NCI-H2107 (cell line): ENCODE data around the gene PHF13.
"Not testable (repeated sequence)": the region's sequence is repeated elsewhere in the genome, so short reads cannot be mapped to it uniquely, and the experiment has no call there.

Source experiments
- DNase-seq: peaks from one replicate; lab custom pipeline; 2025; lab: John Stamatoyannopoulos, UW

The PHF13 gene

GRCh38 chr1:6587261-6588005 is 26.1 kb upstream of the PHF13 start:
- DNase-seq: no peak

DNA sequence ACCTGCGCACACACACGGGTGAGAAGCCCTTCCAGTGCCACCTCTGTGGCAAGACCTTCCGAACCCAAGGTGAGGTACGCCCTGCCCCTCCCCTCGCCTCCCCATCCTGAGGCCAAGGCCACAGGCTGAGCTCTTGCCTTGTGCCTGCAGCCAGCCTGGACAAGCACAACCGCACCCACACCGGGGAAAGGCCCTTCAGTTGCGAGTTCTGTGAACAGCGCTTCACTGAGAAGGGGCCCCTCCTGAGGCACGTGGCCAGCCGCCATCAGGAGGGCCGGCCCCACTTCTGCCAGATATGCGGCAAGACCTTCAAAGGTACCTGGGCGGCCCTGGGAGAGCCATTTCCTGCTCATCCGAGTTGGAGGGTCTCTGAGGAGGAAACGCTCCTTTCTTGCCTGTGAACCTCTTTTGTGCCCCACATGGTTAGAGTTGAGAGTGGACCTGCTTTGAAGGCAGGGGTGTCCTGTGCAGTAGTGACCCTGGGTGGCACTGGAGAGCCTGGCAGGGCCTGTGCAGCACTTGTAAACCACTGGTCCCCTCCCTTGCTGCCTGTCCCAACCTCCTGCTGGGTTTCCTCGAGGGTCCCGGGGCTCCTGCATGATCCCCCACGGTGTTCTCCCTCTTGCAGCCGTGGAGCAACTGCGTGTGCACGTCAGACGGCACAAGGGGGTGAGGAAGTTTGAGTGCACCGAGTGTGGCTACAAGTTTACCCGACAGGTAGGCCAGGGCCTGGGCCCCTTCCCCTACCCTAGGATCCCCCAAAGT is 25.2 kb upstream of the PHF13 start:
- no peak for DNase-seq

DNA sequence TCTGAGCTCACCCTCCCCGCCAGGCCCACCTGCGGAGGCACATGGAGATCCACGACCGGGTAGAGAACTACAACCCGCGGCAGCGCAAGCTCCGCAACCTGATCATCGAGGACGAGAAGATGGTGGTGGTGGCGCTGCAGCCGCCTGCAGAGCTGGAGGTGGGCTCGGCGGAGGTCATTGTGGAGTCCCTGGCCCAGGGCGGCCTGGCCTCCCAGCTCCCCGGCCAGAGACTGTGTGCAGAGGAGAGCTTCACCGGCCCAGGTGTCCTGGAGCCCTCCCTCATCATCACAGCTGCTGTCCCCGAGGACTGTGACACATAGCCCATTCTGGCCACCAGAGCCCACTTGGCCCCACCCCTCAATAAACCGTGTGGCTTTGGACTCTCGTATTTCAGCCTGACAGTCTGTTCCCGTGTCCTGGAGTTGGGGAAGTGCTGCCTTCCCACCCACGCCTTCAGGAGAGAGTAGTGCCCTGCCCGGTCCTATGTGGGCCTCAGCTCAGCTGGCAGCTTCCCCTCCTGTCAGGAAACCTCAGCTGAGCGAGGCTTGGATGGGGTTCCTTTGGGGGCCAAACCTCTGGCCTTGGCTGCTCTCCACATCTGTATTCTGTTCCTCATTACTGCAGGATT is 24.5 kb upstream of the PHF13 start:
- DNase-seq: no peak

DNA sequence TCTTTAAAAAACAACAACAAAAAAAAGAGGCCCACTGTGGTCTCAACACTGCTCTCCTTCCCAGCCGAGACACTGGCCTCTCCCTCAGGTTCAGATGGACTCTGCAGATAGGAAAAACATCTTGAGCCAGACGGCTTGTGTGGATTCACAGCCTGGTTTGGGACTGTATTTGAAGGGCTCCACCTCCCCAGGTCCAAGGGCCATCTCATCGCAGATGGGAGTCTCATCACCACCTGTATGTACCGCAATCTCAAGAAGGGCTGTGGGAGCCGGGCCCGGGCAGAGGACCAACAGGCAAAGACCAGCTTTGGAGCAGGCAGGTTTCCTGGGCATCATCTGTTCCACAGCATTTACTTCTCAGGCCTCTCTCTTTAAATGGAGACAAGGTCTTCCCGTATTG is 23.5 kb upstream of the PHF13 start:
- DNase-seq: no peak

GRCh38 chr1:6591222-6591621 is 22.3 kb upstream of the PHF13 start:
- DNase-seq: no peak

- no peak for DNase-seq
Measured at GRCh38 chr1:6591644-6592043, 21.9 kb upstream of the PHF13 start.

DNA sequence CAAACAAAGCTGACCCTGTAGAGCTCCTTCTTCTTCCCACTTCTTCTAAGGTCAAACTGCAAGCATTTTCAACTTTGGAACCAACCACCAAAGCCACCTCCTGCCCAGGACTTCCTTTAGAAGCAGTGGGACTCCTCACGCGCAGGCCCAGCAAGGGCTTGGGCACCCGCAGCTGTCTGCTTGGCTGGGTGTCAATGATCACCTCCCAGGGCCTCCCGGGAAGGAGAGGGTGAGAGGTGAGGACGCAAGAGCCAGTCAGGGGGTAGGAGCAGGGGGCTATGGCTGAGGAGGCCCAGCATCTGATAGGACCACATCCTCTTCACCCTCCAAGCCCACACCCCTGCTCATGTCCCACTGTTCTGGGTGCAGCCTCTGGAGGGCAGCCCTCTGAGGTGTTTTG is 21.1 kb upstream of the PHF13 start:
- no peak for DNase-seq

- no peak for DNase-seq
Measured at GRCh38 chr1:6592865-6593593, 20.5 kb upstream of the PHF13 start.

DNA sequence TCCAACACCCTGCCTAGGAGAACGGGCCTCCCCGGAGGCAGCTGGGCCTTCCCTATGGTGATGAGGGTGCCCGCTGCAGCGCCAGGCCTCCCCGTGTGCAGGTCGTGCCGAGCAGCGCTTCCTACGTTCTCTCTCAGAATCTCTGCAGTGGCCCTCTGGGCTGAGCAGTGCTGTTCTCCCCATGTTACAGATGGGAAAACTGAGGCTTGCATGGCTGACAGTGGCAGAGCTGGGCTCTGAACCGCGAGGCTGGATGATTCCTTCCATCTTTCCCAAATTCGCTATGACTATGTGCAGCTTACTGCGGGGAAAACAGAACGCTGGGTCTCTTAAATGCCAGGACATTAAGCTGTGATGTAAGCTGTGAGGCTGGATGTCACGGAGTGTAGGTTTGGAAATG is 19.7 kb upstream of the PHF13 start:
- no peak for DNase-seq

DNA sequence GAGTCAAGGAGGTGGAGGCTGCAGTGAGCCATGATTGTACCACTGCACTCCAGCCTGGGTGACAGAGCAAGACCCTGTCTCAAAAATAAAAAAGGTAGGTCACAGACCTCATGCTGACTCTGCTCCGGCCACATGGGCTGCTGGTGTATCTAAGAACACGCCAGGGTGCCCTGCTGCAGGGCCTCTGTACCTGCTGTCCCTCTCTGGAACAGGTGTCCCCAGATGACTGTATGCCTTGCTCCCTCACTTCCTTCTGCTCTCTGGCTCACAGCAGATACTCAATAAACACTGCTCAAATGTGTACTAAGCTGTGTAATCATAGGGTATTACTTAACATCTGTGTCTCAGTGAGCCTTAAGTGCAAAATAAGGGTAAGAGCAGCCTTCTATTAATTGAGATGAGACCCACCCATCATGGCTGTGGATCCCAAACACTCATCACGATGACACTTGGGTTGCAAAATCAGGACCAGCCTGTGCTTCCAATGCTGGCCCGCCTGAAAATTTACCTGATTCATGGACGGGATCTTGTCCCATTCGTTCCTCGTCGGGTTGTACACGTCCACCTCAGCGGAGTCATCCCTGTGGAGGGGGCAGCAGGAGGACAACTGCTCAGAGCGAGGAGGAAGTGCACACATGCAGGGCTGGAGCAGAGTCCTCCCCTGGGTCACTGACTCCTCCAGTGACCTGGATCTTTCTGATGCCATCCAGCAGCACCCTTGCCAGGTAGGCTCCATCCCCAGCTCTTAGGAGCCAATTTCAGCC is 18.4 kb upstream of the PHF13 start:
- DNase-seq: no peak

DNA sequence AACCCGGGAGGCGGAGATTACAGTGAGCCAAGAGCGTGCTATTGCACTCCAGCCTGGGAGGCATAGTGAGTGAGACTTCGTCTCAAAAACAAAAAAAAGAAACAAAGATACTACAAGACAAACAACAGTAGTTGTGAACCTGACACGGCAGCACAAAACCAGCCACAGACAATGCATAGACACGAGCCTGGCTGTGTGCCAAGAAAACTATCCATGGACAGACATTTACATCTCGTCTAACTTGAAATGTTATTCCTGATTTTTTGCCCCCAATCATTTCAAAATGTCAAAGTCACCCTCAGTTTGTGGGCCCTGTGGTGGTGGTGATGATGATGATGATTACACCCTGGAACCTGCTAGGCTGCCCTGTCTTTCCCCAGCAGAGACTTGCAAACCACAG is 17.2 kb upstream of the PHF13 start:
- DNase-seq: no peak

GRCh38 chr1:6596886-6597776 is 16.4 kb upstream of the PHF13 start:
- no peak for DNase-seq

DNA sequence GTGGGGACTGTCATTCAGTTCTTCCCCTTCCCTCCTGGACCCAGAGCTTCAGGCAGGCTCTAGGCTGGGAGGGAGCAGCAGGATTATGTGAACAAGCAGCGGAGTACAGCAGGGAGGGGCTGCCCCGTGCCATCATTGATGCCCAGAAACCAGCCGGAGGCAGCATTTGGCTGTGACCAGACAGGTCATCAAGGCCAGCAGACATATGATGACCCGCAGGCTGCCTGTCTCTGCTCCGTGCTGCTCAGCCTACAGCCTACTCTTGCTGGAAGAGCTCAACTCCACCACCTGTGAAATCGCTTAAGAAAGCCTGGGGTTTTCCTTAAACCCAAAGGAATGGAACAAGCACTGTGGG is 15.8 kb upstream of the PHF13 start:
- no peak for DNase-seq

DNA sequence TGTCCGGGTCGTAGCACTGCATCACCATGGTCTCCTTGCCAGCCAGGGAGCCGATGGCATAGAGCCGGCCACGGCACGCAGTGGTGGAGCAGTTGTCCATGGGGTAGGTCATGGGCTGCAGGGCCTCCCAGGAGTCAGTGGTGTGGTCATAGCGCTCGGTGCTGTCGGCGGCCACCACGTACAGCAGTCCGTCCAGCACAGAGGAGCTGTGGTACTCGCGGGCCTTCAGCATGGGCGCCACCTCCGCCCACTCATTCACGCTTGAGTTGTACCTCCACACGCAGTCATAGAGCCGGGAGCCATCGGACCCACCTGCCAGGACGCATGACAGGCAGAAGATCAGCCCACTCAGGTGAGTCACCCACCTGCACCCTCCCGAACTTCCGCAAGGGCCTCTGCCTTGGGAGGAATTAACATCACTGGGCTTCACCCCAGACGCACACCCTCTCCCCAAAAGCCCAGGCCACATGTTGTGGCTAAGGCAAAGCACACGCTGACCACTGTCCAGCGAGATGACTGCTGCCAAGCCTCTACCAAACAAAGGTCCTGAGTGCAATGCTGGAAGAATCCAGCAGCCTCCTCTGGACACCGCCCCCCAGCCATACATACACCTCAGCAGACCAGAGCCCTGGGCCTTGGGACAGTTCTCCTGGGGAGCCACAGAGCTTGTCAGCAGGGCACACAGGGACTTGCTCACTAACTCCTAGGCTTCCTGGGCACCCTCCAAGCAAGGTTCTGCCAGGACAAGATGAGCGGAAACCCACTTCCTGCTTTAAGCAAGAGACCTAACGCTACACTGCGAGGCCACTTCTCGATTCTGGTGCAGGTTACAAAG is 14.2 kb upstream of the PHF13 start:
- no peak for DNase-seq

DNA sequence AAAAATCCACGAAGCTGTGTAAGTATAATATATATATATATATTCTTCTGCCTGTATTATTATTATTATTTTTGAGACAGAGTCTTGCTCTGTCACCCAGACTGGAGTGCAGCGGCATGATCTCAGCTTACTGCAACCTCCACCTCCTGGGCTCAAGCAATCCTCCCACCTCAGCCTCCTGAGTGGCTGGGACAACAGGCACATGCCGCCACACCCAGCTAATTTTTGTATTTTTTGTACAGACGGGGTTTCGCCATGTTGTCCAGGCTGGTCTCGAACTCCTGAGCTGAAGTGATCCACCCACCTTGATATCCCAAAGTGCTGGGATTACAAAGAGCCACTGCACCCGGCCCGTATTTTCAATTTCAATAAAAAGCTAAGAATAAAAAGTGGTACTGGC is 13.5 kb upstream of the PHF13 start:
- not testable (repeated sequence) for DNase-seq

DNA sequence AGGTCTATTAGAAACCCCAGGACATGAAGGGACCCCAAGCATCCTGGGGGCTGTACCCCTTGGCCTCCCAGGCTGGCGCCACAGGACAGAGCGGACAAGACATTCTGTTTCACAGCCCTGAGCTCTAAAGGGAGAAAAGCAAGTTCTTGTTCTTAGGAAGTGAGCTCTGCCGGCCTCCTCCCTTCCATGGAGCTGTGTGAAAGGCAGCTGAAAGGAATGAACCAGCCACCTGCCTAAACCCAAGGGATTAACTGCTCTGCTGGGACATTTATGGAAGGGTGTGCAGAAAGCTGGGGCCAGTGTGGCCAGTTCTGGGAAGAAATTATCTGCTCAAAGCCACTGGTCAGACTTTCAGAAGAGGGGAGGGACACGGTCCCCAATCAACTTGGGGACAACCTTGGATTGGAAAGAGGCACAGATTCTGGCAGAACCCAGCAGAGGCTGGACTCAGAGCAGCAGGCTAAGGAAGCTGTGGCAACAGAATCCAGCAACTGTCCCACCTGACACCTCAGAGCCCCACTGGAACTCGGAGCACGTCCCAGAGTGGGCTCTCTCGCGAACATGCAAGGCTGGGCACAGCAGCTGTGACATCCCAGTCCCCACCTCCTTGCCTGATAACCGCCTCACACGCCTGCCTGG is 13.0 kb upstream of the PHF13 start:
- no peak for DNase-seq

DNA sequence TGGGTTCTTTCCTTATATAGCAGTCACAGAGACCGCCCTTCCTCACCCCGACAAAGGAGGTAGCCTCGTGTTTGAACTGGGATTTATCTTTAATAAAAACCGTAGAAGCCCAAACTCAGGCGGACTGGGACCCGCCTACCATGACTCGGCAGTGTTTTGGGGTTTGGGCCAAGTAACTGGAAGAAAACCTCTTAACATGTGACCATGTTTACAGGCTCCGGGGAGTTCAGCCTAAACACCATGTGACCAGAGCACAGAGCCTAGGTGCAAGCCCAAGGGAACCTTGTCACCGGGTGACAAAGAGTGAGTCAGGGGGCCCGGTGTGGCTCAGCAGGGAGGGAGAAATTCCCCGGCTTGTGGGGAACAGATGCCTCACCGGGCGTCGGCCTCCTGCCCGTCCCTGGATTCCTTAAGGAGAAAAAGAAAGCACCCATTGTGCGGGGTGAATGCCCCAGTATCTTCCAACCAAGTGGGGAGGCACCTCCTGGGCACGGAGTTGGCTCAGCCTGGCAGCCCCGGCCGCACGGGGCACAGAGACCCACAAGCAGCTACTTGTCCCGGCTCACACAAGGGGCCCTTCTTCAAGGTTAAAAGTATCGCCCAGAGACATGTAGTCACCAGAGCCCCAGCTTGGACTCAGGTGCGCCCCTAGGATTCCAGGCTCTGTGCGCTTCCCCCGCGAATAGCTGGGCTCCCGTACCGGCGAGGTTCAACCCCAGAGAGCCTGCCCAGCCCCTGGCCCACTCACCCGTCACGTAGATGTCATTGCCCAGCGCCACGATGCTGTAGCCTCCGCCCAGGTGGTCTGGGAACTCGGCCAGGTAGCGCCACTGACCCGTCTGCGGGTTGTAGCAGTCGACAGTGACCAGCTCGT is 12.2 kb upstream of the PHF13 start:
- no peak for DNase-seq

GRCh38 chr1:6601923-6602668 is 11.4 kb upstream of the PHF13 start:
- no peak for DNase-seq
